Measurements from ENCODE around the gene KRTAP1-4.

Gene KRTAP1-4

DNA sequence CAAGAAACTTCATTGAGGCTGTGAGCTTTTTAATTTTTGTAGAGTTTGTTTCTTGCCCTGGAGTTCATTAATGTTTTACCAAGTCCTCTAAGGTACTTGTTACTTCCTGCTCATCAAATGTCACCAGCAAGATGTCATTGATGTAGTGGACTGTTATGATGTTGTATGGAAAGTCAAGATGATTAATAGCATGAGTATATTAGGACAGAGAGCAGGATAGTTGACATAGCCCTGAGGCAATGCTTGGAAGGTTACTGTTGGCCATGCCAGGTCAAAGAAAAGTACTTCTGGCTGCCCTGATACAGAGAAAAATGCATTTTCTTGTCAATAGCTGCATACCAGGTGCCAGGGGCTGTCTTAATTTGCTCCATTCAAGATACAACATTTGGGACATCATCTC is 9.7 kb downstream of the KRTAP1-4 start:
- TF ChIP-seq TCF12 (IDR thresholded peaks at IDR 0.05; ENCODE audit: low read depth) (no peak), YY1 (IDR thresholded peaks at IDR 0.05; ENCODE audit: low read depth) (no peak), TAF1 (IDR thresholded peaks at IDR 0.05; ENCODE audit: low read depth) (no peak), TEAD4 (IDR thresholded peaks at IDR 0.05) (no peak), EGR1 (IDR thresholded peaks at IDR 0.05) (no peak), CREB1 (IDR thresholded peaks at IDR 0.05; ENCODE audit: low read depth) (no peak), NFIC (IDR thresholded peaks at IDR 0.05) (no peak), CEBPB (IDR thresholded peaks at IDR 0.05) (no peak), EP300 (IDR thresholded peaks at IDR 0.05; ENCODE audit: borderline replicate concordance) (no peak), ZBTB7A (IDR thresholded peaks at IDR 0.05; ENCODE audit: low read depth) (no peak), FOXM1 (IDR thresholded peaks at IDR 0.05; ENCODE audit: borderline replicate concordance, low read depth) (no peak), RAD21 (IDR thresholded peaks at IDR 0.05; ENCODE audit: low read depth) (no peak)
- TF ChIP-seq, protein P1, sequence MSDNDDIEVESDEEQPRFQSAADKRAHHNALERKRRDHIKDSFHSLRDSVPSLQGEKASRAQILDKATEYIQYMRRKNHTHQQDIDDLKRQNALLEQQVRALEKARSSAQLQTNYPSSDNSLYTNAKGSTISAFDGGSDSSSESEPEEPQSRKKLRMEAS (IDR thresholded peaks at IDR 0.05): no peak; the same call in 1 of the 2 replicates
- TF ChIP-seq, protein P2, sequence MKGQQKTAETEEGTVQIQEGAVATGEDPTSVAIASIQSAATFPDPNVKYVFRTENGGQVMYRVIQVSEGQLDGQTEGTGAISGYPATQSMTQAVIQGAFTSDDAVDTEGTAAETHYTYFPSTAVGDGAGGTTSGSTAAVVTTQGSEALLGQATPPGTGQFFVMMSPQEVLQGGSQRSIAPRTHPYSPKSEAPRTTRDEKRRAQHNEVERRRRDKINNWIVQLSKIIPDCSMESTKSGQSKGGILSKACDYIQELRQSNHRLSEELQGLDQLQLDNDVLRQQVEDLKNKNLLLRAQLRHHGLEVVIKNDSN (IDR thresholded peaks at IDR 0.05): no peak
- TF ChIP-seq, protein P3, sequence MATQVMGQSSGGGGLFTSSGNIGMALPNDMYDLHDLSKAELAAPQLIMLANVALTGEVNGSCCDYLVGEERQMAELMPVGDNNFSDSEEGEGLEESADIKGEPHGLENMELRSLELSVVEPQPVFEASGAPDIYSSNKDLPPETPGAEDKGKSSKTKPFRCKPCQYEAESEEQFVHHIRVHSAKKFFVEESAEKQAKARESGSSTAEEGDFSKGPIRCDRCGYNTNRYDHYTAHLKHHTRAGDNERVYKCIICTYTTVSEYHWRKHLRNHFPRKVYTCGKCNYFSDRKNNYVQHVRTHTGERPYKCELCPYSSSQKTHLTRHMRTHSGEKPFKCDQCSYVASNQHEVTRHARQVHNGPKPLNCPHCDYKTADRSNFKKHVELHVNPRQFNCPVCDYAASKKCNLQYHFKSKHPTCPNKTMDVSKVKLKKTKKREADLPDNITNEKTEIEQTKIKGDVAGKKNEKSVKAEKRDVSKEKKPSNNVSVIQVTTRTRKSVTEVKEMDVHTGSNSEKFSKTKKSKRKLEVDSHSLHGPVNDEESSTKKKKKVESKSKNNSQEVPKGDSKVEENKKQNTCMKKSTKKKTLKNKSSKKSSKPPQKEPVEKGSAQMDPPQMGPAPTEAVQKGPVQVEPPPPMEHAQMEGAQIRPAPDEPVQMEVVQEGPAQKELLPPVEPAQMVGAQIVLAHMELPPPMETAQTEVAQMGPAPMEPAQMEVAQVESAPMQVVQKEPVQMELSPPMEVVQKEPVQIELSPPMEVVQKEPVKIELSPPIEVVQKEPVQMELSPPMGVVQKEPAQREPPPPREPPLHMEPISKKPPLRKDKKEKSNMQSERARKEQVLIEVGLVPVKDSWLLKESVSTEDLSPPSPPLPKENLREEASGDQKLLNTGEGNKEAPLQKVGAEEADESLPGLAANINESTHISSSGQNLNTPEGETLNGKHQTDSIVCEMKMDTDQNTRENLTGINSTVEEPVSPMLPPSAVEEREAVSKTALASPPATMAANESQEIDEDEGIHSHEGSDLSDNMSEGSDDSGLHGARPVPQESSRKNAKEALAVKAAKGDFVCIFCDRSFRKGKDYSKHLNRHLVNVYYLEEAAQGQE (IDR thresholded peaks at IDR 0.05; ENCODE audit: low read depth): no peak

GRCh38 chr17:41019415-41019814 is 10.6 kb downstream of the KRTAP1-4 start:
- TF ChIP-seq TCF12 (IDR thresholded peaks at IDR 0.05; ENCODE audit: low read depth) (peak; percentile 84), FOXM1 (IDR thresholded peaks at IDR 0.05; ENCODE audit: borderline replicate concordance, low read depth) (peak; percentile 68; the same call in 1 of the 2 replicates), NFIC (IDR thresholded peaks at IDR 0.05) (peak; percentile 62), EP300 (IDR thresholded peaks at IDR 0.05; ENCODE audit: borderline replicate concordance) (peak; percentile 80), ZBTB7A (IDR thresholded peaks at IDR 0.05; ENCODE audit: low read depth) (no peak)
- TF ChIP-seq, protein P1 (IDR thresholded peaks at IDR 0.05): no peak

DNA sequence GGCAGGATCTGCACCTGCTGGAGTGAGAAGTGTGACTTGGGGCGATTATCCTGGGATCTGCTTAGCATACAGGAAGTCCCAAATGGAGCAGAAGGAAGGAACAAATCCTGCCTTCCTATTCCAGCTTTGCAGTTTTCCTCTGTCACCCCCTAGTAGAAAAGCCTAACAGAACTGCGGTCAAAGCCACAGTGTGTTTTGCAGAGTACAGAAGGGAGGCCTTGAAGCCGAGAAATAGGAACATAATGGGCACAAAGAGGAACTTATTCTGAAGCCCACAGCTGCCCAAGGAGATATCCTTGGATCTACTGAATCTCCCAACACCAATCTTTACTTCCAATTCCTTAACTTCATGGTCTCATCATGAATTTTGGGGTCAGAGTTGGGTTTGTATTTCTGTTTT is 11.5 kb downstream of the KRTAP1-4 start:
- TF ChIP-seq FOXM1 (IDR thresholded peaks at IDR 0.05; ENCODE audit: borderline replicate concordance, low read depth) (no peak), TEAD4 (IDR thresholded peaks at IDR 0.05) (no peak), YY1 (IDR thresholded peaks at IDR 0.05; ENCODE audit: low read depth) (no peak), RAD21 (IDR thresholded peaks at IDR 0.05; ENCODE audit: low read depth) (no peak), TAF1 (IDR thresholded peaks at IDR 0.05; ENCODE audit: low read depth) (no peak), TCF12 (IDR thresholded peaks at IDR 0.05; ENCODE audit: low read depth) (no peak), CEBPB (IDR thresholded peaks at IDR 0.05) (no peak), EP300 (IDR thresholded peaks at IDR 0.05; ENCODE audit: borderline replicate concordance) (no peak)
- TF ChIP-seq, protein P1 (IDR thresholded peaks at IDR 0.05): no peak

DNA sequence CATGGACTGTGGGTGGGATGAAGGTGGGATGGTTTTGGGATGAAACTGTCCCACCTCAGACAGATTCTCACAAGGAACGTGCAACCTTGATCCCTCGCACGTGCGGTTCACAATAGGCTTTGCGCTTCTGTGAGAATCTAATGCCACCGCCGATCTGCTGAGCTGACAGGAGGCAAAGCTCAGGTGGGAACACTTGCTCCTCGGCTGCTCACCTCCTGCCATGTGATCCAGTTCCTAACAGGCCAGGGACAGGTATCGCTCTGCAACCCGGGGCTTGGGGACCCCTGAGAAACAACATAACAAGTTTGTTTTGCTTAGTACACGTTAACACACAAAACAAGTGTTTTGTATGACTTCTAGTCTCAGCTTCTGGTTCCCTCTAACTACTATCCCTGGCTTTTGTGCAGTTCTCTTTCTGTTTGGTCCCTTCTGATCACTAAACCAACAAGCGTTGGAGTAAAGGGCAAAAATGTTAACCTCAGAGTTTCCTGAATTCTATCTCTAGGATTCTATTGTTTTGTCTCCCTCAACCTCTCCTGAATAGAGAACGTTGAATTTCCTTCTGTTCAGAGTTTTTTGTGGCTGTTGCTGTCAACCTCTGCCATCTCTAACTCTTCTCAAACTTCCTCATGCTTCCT is 13.3 kb downstream of the KRTAP1-4 start:
- no peak for TF ChIP-seq EGR1 (IDR thresholded peaks at IDR 0.05)
- TF ChIP-seq TEAD4 (IDR thresholded peaks at IDR 0.05): no peak
- no peak for TF ChIP-seq ZBTB7A (IDR thresholded peaks at IDR 0.05; ENCODE audit: low read depth)
- no peak for TF ChIP-seq NFIC (IDR thresholded peaks at IDR 0.05)
- TF ChIP-seq CREB1 (IDR thresholded peaks at IDR 0.05; ENCODE audit: low read depth): no peak
- no peak for TF ChIP-seq YY1 (IDR thresholded peaks at IDR 0.05; ENCODE audit: low read depth)
- no peak for TF ChIP-seq TAF1 (IDR thresholded peaks at IDR 0.05; ENCODE audit: low read depth)

DNA sequence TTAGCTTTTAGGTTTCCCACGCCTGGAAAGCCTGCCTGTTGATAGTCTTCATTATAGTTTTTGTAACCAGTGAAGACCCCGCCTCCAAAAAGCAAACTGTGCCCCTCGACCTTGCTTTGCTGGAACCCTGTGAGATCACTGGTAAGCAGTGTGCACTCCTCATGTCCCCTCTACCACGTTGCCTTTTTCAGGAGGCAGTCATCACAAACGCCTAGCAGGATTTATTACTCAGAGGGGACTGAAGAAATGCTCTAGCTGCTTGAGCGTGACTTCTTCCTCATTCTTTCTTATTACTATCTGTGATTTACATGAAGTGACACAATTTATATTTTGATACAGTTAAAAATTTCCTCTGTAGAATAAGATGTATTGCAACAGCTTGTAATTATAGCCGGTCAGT is 14.5 kb downstream of the KRTAP1-4 start:
- no peak for TF ChIP-seq CREB1 (IDR thresholded peaks at IDR 0.05; ENCODE audit: low read depth)
- TF ChIP-seq, protein P3 (IDR thresholded peaks at IDR 0.05; ENCODE audit: low read depth): no peak
- no peak for TF ChIP-seq FOXM1 (IDR thresholded peaks at IDR 0.05; ENCODE audit: borderline replicate concordance, low read depth)
- TF ChIP-seq CEBPB (IDR thresholded peaks at IDR 0.05): no peak
- no peak for TF ChIP-seq NFIC (IDR thresholded peaks at IDR 0.05)
- TF ChIP-seq EP300 (IDR thresholded peaks at IDR 0.05; ENCODE audit: borderline replicate concordance): no peak
- TF ChIP-seq TCF12 (IDR thresholded peaks at IDR 0.05; ENCODE audit: low read depth): no peak
- no peak for TF ChIP-seq EGR1 (IDR thresholded peaks at IDR 0.05)
- TF ChIP-seq, protein P1 (IDR thresholded peaks at IDR 0.05): no peak
- TF ChIP-seq YY1 (IDR thresholded peaks at IDR 0.05; ENCODE audit: low read depth): no peak
- no peak for TF ChIP-seq RAD21 (IDR thresholded peaks at IDR 0.05; ENCODE audit: low read depth)
- TF ChIP-seq, protein P2 (IDR thresholded peaks at IDR 0.05): no peak
- no peak for TF ChIP-seq TEAD4 (IDR thresholded peaks at IDR 0.05)
- TF ChIP-seq TAF1 (IDR thresholded peaks at IDR 0.05; ENCODE audit: low read depth): no peak
- TF ChIP-seq ZBTB7A (IDR thresholded peaks at IDR 0.05; ENCODE audit: low read depth): no peak
